ENCODE measurements around the gene TNFSF12. TPM values are rescaled to one million over a fixed set of nuclear protein-coding genes. Genes with fewer than 3 reads are reported as not detected.

The TNFSF12 gene
- total RNA-seq, 2 experiments from 2014 or later: not detected

DNA sequence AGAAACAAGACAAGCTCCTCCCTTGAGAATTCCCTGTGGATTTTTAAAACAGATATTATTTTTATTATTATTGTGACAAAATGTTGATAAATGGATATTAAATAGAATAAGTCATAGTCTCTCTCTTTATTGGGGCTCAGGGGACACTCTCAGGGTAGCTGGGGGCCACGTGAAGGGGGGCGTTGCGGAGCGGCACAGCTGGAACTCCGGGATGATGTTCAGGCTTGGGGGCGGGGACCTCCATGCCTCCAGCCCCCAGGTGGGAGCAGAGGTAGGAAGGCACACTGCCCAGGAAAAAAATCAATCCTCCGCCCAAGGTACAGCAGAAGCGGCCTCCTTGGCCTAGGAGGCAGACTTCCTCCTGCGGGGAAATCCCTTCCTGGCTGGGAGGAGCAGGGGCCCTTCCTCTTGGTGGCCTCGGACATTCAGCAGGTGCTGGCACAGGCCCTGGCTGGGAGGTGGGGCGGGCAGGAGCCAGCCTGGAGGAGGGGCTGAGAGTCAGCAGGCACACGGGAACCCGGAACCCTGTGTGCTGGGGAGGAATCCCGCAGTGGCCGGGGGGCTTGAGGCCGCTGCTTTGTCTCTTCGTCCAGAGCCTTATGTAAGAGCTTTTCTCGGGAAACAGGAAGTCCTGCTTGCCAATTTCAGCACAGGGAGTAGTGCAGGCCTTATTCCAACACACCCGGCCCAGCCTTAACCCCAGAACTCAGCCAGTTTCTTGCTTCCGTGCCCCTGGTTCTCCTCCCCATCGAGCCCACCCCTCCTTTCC, 9.1 kb downstream of the TNFSF12 start:
- peaks cover 11% of the 10 kb centered on the region; the same call in 1 of the 2 replicates for H3K79me2 ChIP-seq (ENCODE audit: insufficient read depth, low read depth, low read length)
- H3K27ac ChIP-seq (ENCODE audit: low read depth, low read length, poor library complexity, severe bottlenecking): no peak overlapping the region
- no TSS peak for BruUV-seq (replicated peaks)
- CTCF ChIA-PET (ENCODE audit: unreplicated experiment): no interaction called here
- H3K36me3 ChIP-seq (ENCODE audit: insufficient read depth, low read length): no peaks in the 10 kb centered on the region
- POLR2A ChIA-PET: interaction anchor here (0.7 to 0.9 kb wide), 2 partner anchors 33 to 190 kb away, joined by 3 read pairs; no protein-coding TSS in a partner anchor
- peak overlapping the region; percentile 27 for H3K4me2 ChIP-seq (ENCODE audit: low read length)
- no peaks in the 10 kb centered on the region for H4K20me1 ChIP-seq (ENCODE audit: insufficient read depth, low read length)
- H3K4me1 ChIP-seq (ENCODE audit: insufficient read depth, low read length, poor library complexity, severe bottlenecking): peaks cover 40% of the 10 kb centered on the region
- intact Hi-C loops (cut with micrococcal nuclease; ENCODE audit: unreplicated experiment): no loop called here
- peak; percentile 33 for DNase-seq (ENCODE audit: low spot score)
- H3K9me2 ChIP-seq (ENCODE audit: insufficient read depth, low read length): no peaks in the 10 kb centered on the region
- no peaks in the 10 kb centered on the region for H3K9me3 ChIP-seq (ENCODE audit: low read length)
- H3K4me3 ChIP-seq (ENCODE audit: low read depth, low read length, poor library complexity, severe bottlenecking): no peak overlapping the region
- TF ChIP-seq, protein P1, sequence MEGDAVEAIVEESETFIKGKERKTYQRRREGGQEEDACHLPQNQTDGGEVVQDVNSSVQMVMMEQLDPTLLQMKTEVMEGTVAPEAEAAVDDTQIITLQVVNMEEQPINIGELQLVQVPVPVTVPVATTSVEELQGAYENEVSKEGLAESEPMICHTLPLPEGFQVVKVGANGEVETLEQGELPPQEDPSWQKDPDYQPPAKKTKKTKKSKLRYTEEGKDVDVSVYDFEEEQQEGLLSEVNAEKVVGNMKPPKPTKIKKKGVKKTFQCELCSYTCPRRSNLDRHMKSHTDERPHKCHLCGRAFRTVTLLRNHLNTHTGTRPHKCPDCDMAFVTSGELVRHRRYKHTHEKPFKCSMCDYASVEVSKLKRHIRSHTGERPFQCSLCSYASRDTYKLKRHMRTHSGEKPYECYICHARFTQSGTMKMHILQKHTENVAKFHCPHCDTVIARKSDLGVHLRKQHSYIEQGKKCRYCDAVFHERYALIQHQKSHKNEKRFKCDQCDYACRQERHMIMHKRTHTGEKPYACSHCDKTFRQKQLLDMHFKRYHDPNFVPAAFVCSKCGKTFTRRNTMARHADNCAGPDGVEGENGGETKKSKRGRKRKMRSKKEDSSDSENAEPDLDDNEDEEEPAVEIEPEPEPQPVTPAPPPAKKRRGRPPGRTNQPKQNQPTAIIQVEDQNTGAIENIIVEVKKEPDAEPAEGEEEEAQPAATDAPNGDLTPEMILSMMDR (conservative IDR thresholded peaks at IDR 0.05; ENCODE audit: low read length): no peak
- no peak for TF ChIP-seq EZH2phosphoT487 (IDR thresholded peaks at IDR 0.05; ENCODE audit: borderline replicate concordance, low read depth, low read length)
- H2AFZ ChIP-seq (ENCODE audit: low read length): peak overlapping the region; percentile 12; the same call in 1 of the 2 replicates

DNA sequence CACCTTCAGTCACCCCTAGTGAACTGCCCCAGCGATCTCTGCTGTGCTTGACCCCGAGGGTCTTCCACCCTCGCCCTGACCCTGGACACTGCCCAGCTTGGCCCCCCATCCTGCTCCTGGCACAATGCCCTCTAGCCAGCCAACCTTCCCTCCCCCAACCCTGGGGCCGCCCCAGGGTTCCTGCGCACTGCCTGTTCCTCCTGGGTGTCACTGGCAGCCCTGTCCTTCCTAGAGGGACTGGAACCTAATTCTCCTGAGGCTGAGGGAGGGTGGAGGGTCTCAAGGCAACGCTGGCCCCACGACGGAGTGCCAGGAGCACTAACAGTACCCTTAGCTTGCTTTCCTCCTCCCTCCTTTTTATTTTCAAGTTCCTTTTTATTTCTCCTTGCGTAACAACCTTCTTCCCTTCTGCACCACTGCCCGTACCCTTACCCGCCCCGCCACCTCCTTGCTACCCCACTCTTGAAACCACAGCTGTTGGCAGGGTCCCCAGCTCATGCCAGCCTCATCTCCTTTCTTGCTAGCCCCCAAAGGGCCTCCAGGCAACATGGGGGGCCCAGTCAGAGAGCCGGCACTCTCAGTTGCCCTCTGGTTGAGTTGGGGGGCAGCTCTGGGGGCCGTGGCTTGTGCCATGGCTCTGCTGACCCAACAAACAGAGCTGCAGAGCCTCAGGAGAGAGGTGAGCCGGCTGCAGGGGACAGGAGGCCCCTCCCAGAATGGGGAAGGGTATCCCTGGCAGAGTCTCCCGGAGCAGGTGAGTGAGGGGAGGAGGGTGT, 9.9 kb downstream of the TNFSF12 start, which contains the start of gene TNFSF13:
TSS of gene TNFSF13 (plus strand) at position 207 of the 776 bp plus-strand sequence. CDS start at position 497, 290 bp downstream.
- Histone ChIP-seq H4K20me1 (ENCODE audit: insufficient read depth, low read length) (no peaks in the 10 kb centered on the region), H3K4me3 (ENCODE audit: low read depth, low read length, poor library complexity, severe bottlenecking) (no peak within 1 kb of the TSS), H3K27ac (ENCODE audit: low read depth, low read length, poor library complexity, severe bottlenecking) (no peak within 1 kb of the TSS), H3K79me2 (ENCODE audit: insufficient read depth, low read depth, low read length) (peaks cover 19% of the 10 kb centered on the region; the same call in 1 of the 2 replicates), H3K36me3 (ENCODE audit: insufficient read depth, low read length) (peaks cover 6% of the 10 kb centered on the region; the same call in 1 of the 2 replicates), H3K4me1 (ENCODE audit: insufficient read depth, low read length, poor library complexity, severe bottlenecking) (peaks cover 40% of the 10 kb centered on the region), H3K4me2 (ENCODE audit: low read length) (peak within 1 kb of the TSS; percentile 74), H2AFZ (ENCODE audit: low read length) (peak within 1 kb of the TSS; percentile 12; the same call in 1 of the 2 replicates), H3K9me2 (ENCODE audit: insufficient read depth, low read length) (no peaks in the 10 kb centered on the region), H3K9me3 (ENCODE audit: low read length) (no peaks in the 10 kb centered on the region)
- CTCF ChIA-PET (ENCODE audit: unreplicated experiment): no interaction called here
- no peak for DNase-seq (ENCODE audit: low spot score)
- POLR2A ChIA-PET: interaction anchor here (0.7 to 0.9 kb wide), 2 partner anchors 33 to 189 kb away, joined by 3 read pairs; no protein-coding TSS in a partner anchor
- BruUV-seq (replicated peaks): no TSS peak
- TF ChIP-seq, protein P1 (conservative IDR thresholded peaks at IDR 0.05; ENCODE audit: low read length): no peak
- TF ChIP-seq EZH2phosphoT487 (IDR thresholded peaks at IDR 0.05; ENCODE audit: borderline replicate concordance, low read depth, low read length): no peak
- intact Hi-C loops (cut with micrococcal nuclease; ENCODE audit: unreplicated experiment): no loop called here
